Adrenal gland (tissue), 5 donors: ENCODE data around the gene ARAP3.

ENCODE experiments used
- CTCF ChIP-seq, 6 experiments: fragments of 450-650 bp in 4 of 6; fragments of 200-600 bp in 2 of 6; sonication (generic) in 1 of 6; IDR thresholded peaks; 1 replicate in 5 of 6; 2 replicates in 1 of 6; pipeline versions ENCODE4 v1.5.1 to v1.8.0; 2016 to 2021; ENCODE audit warnings: antibody characterized with exemption in 6 of 6, mild to moderate bottlenecking in 2 of 6, moderate library complexity in 1 of 6
- POLR2A ChIP-seq, 2 donors: fragments of 450-650 bp; IDR thresholded peaks; one replicate each; pipeline ENCODE4 v1.6.1; 2017; ENCODE audit warnings: antibody characterized with exemption in 2 of 2, mild to moderate bottlenecking in 2 of 2, moderate library complexity in 1 of 2
- donor health status: DM: no; HTN: no; CAD: no.

DNA sequence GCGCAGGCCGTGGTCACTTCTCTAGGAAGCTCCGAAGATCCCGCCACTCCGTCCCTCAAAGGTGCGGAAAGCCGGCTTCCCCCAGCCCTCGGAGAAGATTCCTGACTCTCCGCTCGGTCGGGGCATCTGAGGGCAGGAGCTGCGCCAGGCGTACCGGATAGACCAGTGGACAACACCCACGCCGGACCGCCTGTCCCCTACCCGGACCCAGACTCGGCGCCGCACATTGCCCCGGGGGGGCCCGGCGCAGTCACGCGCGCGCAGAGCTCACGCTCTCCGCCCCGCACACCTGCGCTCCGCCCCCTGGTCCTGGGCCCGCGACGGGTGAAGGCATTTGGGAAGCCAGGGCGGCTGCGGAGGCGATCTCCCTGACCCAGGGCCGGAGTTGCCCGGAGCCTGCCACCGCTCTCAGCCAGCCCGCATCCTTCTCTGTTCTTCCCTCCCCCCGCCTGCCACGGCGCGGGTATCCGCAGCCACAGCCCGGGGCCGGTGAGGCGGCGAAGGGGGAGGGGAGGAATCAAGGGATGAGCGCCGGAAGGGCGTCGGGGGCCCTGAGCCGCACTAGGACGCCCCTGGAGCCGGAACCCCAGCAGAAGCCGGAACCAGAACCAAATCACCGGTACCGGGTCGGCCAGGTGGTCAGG lies 44.8 kb downstream of the ARAP3 start:
- TF ChIP-seq CTCF (IDR thresholded peaks at IDR 0.05) (no peak), POLR2A (IDR thresholded peaks at IDR 0.05) (no peak)
